DOHH2 (cell line): ENCODE measurements around the gene DEPDC1.

Source experiments
- CTCF ChIP-seq: fragments of 200-600 bp; sonication (generic); IDR thresholded peaks from one replicate; pipeline ENCODE4 v1.5.1; 2014; ENCODE audit warnings: antibody characterized with exemption, mild to moderate bottlenecking, low read depth, low read length; ENCODE audit not compliant: poor library complexity, severe bottlenecking
- EZH2phosphoT487 ChIP-seq: fragments of 200-600 bp; sonication (generic); IDR thresholded peaks from 2 replicates; pipeline ENCODE4 v1.6.1; 2017; ENCODE audit warnings: borderline replicate concordance, mild to moderate bottlenecking, antibody characterized with exemption, low read length, moderate library complexity, mixed read lengths

GRCh38 chr1:68442822-68443556 is 53.9 kb downstream of the DEPDC1 start:
- TF ChIP-seq CTCF (peak; percentile 80), EZH2phosphoT487 (no peak)
